ENCODE results near the gene SLC25A18. TPM values are rescaled to one million over a fixed set of nuclear protein-coding genes. Genes with fewer than 3 reads are reported as not detected.
"Not testable (repeated sequence)": the region's sequence is repeated elsewhere in the genome, so short reads cannot be mapped to it uniquely, and the experiment has no call there.

The SLC25A18 gene
- total RNA-seq, 1 donor from 2014 or later = 0.27 TPM

DNA sequence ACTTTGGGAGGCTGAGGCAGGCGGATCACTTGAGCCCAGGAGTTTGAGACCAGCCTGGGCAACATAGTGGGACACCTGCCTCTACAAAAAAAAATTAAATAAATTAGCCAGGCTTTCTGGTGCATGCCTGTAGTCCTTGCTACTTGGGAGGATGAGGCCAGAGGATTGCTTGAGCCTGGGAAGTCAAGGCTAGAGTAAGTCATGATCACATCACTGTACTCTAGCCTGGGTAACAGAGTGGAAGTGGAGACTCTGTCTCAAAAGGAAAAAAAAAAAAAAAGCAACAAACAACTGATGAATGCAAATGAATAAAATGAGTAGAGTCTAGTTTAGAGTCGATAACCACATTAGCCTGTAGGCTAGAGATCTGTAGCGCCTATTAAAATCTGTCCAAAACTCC lies 71.4 kb downstream of the SLC25A18 start:
- ChIA-PET POLR2A (no interaction called here), CTCF (no interaction called here)
- DNase-seq = no peak
- no peaks in the 10 kb centered on the region for H3K9me3 Mint-ChIP-seq
- intact Hi-C loops (cut with micrococcal nuclease) = loop anchor here (5.0 to 10.0 kb wide), 3 partner anchors 73 to 550 kb away; partner anchors contain the start of genes HDHD5 and IL17RA
- H3K4me1 Mint-ChIP-seq = peaks cover 22% of the 10 kb centered on the region
- H3K4me3 Mint-ChIP-seq = no peak overlapping the region
- TF ChIP-seq, protein P1, sequence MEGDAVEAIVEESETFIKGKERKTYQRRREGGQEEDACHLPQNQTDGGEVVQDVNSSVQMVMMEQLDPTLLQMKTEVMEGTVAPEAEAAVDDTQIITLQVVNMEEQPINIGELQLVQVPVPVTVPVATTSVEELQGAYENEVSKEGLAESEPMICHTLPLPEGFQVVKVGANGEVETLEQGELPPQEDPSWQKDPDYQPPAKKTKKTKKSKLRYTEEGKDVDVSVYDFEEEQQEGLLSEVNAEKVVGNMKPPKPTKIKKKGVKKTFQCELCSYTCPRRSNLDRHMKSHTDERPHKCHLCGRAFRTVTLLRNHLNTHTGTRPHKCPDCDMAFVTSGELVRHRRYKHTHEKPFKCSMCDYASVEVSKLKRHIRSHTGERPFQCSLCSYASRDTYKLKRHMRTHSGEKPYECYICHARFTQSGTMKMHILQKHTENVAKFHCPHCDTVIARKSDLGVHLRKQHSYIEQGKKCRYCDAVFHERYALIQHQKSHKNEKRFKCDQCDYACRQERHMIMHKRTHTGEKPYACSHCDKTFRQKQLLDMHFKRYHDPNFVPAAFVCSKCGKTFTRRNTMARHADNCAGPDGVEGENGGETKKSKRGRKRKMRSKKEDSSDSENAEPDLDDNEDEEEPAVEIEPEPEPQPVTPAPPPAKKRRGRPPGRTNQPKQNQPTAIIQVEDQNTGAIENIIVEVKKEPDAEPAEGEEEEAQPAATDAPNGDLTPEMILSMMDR (IDR thresholded peaks at IDR 0.05) = no peak
- peaks cover 14% of the 10 kb centered on the region for H3K36me3 Mint-ChIP-seq (ENCODE audit: low read depth)
- H3K27ac Mint-ChIP-seq = no peak overlapping the region
- H3K27me3 Mint-ChIP-seq = no peaks in the 10 kb centered on the region
- ATAC-seq (ENCODE audit: low read depth) = no peak

DNA sequence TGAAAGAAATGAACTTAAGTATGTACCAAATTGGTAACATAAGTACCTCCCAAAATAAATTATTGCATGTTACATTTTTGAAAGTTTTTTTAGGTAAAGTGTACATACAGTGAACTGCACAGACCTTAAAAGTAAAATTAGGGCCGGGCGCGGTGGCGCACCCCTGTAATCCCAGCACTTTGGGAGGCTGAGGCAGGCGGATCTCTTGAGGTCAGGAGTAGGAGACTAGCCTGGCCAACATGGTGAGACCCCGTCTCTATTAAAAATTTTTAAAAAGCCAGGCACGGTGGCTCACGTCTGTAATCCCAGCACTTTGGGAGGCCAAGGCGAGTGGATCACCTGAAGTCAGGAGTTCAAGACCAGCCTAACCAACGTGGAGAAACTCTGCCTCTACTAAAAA lies 73.6 kb downstream of the SLC25A18 start:
- H3K4me3 Mint-ChIP-seq, H3K9me3 Mint-ChIP-seq: not testable (repeated sequence)

DNA sequence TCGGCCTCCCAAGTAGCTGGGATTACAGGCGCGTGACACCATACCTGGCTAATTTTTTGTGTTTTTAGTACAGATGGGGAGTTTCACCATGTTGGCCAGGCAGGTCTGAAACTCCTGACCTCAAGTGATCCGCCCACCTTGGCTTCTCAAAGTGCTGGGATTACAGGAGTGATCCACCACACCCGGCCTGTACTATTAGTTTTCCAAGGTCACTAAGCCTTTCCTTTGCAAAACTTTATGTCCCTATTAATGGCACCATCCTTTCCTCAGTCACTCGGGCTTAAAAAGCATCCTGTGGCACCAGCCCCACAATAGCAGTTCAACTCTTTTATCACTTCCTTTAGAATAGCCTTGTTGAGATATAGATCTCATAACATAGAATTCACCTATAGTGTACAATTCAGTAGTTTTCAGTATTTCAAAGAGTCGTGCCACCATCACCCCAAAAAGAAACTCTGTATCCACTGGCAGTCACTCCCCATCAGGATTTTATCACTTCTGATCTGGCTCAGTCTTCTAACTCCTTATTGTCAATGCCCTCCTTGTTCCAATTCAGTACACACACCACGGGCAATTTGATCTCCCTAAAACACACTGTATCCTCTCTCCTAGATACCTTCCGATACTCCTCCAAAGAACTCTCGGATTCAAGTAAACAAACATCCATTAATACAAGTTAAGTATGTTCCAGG lies 74.3 kb downstream of the SLC25A18 start:
- TF ChIP-seq, protein P1 (IDR thresholded peaks at IDR 0.05) = no peak
- H3K27ac Mint-ChIP-seq = peak overlapping the region; percentile 94
- peak overlapping the region; percentile 88 for H3K4me3 Mint-ChIP-seq
- ATAC-seq (ENCODE audit: low read depth) = no peak
- H3K9me3 Mint-ChIP-seq = no peaks in the 10 kb centered on the region
- no peaks in the 10 kb centered on the region for H3K27me3 Mint-ChIP-seq
- ChIA-PET POLR2A (interaction anchor here (0.7 kb wide), 1 partner anchor 136 kb away, joined by 7 read pairs; no protein-coding TSS in a partner anchor), CTCF (no interaction called here)
- peaks cover 28% of the 10 kb centered on the region for H3K4me1 Mint-ChIP-seq
- intact Hi-C loops (cut with micrococcal nuclease) = loop anchor here (1.0 to 10.0 kb wide), 7 partner anchors 9 to 553 kb away; partner anchors contain the start of genes ATP6V1E1, HDHD5, IL17RA and PEX26
- peaks cover 16% of the 10 kb centered on the region for H3K36me3 Mint-ChIP-seq (ENCODE audit: low read depth)
- no peak for DNase-seq

More for the DNA sequence above, 73.6 kb downstream of the SLC25A18 start:
- intact Hi-C loops (cut with micrococcal nuclease) = loop anchor here (5.0 to 10.0 kb wide), 3 partner anchors 70 to 552 kb away; partner anchors contain the start of genes HDHD5 and IL17RA
- DNase-seq; H3K27ac Mint-ChIP-seq; CTCF ChIA-PET; ATAC-seq (ENCODE audit: low read depth); H3K27me3 Mint-ChIP-seq: not testable (repeated sequence)
- peaks cover 16% of the 10 kb centered on the region for H3K36me3 Mint-ChIP-seq (ENCODE audit: low read depth)
- peaks cover 28% of the 10 kb centered on the region for H3K4me1 Mint-ChIP-seq
- POLR2A ChIA-PET = interaction anchor here (0.7 kb wide), 1 partner anchor 137 kb away, joined by 7 read pairs; no protein-coding TSS in a partner anchor

DNA sequence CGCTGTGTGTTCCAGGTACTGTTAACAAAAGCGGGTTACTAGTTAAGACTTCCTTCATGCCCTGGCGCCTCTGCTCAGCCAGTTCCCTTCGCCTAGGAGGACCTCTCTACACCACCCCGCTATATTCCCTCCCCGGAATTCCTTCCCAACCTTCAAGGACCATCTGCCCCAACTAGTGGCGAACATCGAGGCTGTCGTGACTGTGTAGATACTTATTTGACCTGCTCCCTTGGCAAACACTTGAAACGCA lies 74.8 kb downstream of the SLC25A18 start:
- no peak for DNase-seq
- Mint-ChIP-seq H3K9me3 (no peaks in the 10 kb centered on the region), H3K36me3 (ENCODE audit: low read depth) (peaks cover 20% of the 10 kb centered on the region), H3K27ac (peak overlapping the region; percentile 94), H3K4me1 (peaks cover 28% of the 10 kb centered on the region), H3K4me3 (peak overlapping the region; percentile 88), H3K27me3 (no peaks in the 10 kb centered on the region)
- intact Hi-C loops (cut with micrococcal nuclease) = loop anchor here (1.0 to 10.0 kb wide), 7 partner anchors 10 to 553 kb away; partner anchors contain the start of genes ATP6V1E1, HDHD5, IL17RA and PEX26
- ChIA-PET CTCF (interaction anchor here (1.4 kb wide), 1 partner anchor 466 kb away, joined by 4 read pairs; no protein-coding TSS in a partner anchor), POLR2A (interaction anchor here (1.4 to 2.0 kb wide), 3 partner anchors 9 to 139 kb away, joined by 5 to 12 read pairs (median 8); partner anchors contain the start of gene ATP6V1E1)
- peak; percentile 22 for ATAC-seq (ENCODE audit: low read depth)
- TF ChIP-seq, protein P1 (IDR thresholded peaks at IDR 0.05) = no peak

DNA sequence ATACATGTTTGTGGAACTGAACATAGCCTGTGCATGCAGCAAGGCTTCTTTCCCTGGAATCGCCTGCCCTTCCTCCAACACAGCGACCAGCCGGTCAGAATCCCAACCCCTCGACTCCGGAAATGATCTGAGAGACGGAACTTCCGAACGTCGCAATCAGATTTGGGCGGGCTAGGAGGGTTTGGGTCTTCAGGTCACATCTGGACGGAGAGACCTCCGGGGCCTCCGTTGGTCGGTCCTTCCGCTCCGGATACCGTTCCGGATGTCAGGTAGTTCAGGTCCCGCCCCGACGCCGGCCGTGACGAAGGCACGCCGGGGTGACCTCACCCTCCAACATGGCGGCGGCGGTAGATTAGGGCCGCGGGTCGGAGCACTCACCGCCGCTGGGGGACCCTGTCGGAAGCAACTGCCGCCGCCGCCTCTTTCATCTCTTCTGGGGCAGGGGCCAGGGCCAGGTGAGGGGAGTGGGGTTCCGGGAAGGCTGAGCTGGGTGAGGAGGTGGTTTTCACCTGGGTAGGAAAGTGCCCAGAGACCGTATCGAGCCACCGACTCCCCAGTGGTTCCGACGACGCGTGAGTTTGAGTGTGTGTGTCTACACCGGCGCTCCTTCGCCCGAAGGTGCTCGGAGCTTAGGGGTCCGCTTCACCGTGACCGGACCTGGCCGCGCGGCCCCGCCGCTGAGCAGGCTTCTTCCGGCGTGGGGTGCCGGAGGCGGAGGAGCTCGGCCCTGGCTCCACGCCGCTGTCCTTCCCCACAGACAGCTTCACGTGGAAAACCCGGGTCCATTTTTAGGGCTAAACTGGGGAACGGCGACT lies 75.3 kb downstream of the SLC25A18 start, which contains the start of gene BCL2L13:
BCL2L13 (plus strand) TSS at position 326 of the 815 bp plus-strand sequence. CDS start 16,955 bp downstream, outside the sequence.
- Mint-ChIP-seq H3K4me1 (peaks cover 28% of the 10 kb centered on the region), H3K9me3 (no peaks in the 10 kb centered on the region), H3K27me3 (no peaks in the 10 kb centered on the region), H3K4me3 (peak within 1 kb of the TSS; percentile 88), H3K36me3 (ENCODE audit: low read depth) (peaks cover 20% of the 10 kb centered on the region), H3K27ac (peak within 1 kb of the TSS; percentile 94)
- intact Hi-C loops (cut with micrococcal nuclease) = loop anchor here (1.0 to 10.0 kb wide), 9 partner anchors 10 to 554 kb away; partner anchors contain the start of genes ATP6V1E1, HDHD5, IL17RA and PEX26
- DNase-seq (peak; percentile 87), ATAC-seq (ENCODE audit: low read depth) (peak; percentile 93)
- TF ChIP-seq, protein P1 (IDR thresholded peaks at IDR 0.05) = no peak
- ChIA-PET POLR2A (interaction anchor here (0.7 to 2.0 kb wide), 13 partner anchors 10 to 439 kb away, joined by 3 to 14 read pairs (median 4); partner anchors contain the start of genes ATP6V1E1 and PEX26), CTCF (interaction anchor here (1.4 kb wide), 1 partner anchor 467 kb away, joined by 4 read pairs; no protein-coding TSS in a partner anchor)

Data from activated B cell treated with CpG ODN at 0.5 μM for 24 hours (primary cell).